ENCODE results near the gene IGFBPL1. TPM values are rescaled to one million over a fixed set of nuclear protein-coding genes. Genes with fewer than 3 reads are reported as not detected.

Gene IGFBPL1
- polyA plus RNA-seq, 3 donors = not detected

DNA sequence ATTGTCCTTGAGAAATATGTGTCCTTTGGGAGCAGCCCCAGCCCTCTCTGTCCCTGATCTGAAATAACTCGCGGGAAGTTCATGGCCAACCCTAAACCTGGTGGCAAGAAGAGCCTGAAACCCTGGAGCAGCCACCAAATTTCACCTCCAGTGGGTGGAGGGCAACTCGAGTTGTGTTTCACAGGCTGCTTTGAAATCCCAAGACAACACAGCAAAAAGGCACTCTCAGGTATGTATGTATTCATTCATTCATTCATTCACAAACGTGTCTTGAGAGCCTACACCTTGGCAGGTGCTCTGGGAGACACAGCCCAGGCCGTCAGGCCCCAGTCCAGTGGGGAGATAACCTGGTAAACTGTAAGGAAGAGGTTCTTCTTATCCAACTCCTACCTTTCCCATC lies 67.4 kb downstream of the IGFBPL1 start:
- Histone ChIP-seq H3K27ac (ENCODE audit: low read depth in 1 of 2, low read length in 2 of 2) (no peak overlapping the region), H3K9me3 (replicated peaks in 1 of 2; ENCODE audit: control insufficient read depth in 1 of 2, insufficient read depth in 1 of 2, low read length in 2 of 2) (no peaks in the 10 kb centered on the region), H3K79me2 (ENCODE audit: insufficient read depth, low read length) (no peaks in the 10 kb centered on the region), H4K20me1 (ENCODE audit: insufficient read depth, low read length) (no peaks in the 10 kb centered on the region), H3K4me1 (ENCODE audit: control insufficient read depth in 1 of 2, insufficient read depth in 2 of 2, low read length in 2 of 2) (no peaks in the 10 kb centered on the region), H3K4me2 (replicated peaks; ENCODE audit: extremely low read depth, low read length, poor library complexity, severe bottlenecking) (no peak overlapping the region), H3K36me3 (replicated peaks in 1 of 2; ENCODE audit: control insufficient read depth in 1 of 2, insufficient read depth in 2 of 2, low read length in 2 of 2) (no peaks in the 10 kb centered on the region), H3K27me3 (ENCODE audit: control insufficient read depth in 2 of 2, insufficient read depth in 2 of 2, low read length in 2 of 2) (no peaks in the 10 kb centered on the region), H2AFZ (ENCODE audit: insufficient read depth, low read depth, low read length, poor library complexity, severe bottlenecking) (no peak overlapping the region), H3K4me3 (replicated peaks in 1 of 3; ENCODE audit: low read depth in 2 of 3, low read length in 3 of 3) (no peak overlapping the region), H3K9ac (ENCODE audit: insufficient read depth, low read length, poor library complexity, severe bottlenecking) (no peak overlapping the region)
- Mint-ChIP-seq H3K4me1 (no peaks in the 10 kb centered on the region), H3K27ac (peak overlapping the region in 1 of 7 donors; percentile 3), H3K9me3 (no peaks in the 10 kb centered on the region), H3K36me3 (no peaks in the 10 kb centered on the region), H3K4me3 (no peak overlapping the region), H3K27me3 (ENCODE audit: low read depth in 3 of 3) (peaks cover 0 to 5% (median 2%) of the 10 kb centered on the region in 3 donors)
- TF ChIP-seq, protein P1, sequence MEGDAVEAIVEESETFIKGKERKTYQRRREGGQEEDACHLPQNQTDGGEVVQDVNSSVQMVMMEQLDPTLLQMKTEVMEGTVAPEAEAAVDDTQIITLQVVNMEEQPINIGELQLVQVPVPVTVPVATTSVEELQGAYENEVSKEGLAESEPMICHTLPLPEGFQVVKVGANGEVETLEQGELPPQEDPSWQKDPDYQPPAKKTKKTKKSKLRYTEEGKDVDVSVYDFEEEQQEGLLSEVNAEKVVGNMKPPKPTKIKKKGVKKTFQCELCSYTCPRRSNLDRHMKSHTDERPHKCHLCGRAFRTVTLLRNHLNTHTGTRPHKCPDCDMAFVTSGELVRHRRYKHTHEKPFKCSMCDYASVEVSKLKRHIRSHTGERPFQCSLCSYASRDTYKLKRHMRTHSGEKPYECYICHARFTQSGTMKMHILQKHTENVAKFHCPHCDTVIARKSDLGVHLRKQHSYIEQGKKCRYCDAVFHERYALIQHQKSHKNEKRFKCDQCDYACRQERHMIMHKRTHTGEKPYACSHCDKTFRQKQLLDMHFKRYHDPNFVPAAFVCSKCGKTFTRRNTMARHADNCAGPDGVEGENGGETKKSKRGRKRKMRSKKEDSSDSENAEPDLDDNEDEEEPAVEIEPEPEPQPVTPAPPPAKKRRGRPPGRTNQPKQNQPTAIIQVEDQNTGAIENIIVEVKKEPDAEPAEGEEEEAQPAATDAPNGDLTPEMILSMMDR (IDR thresholded peaks at IDR 0.05) = no peak
- intact Hi-C loops (cut with micrococcal nuclease) = no loop called here
- WGBS (ENCODE audit: insufficient coverage) = 80% methylated on average over 1 of the region's 5 CpGs
- no peak for DNase-seq

Other genes starting within 250 kb of the IGFBPL1 start
- 1 to 10 TPM in 2 of 3 donors, under 1 TPM in 1; 1.00 to 4.5 (median 3.8) TPM for gene ALDH1B1, start 31.8 kb downstream of the IGFBPL1 start, polyA plus RNA-seq
- gene ANKRD18A, start 196.1 kb upstream of the IGFBPL1 start, polyA plus RNA-seq = under 1 TPM in 1 of 3 donors, not detected in 2; 0.10 TPM